ENCODE data around the gene CLNK. TPM values are rescaled to one million over a fixed set of nuclear protein-coding genes. Genes with fewer than 3 reads are reported as not detected.

CLNK gene
- total RNA-seq, 2 experiments from 2014 or later, result 2.0 TPM; not detected in 1

DNA sequence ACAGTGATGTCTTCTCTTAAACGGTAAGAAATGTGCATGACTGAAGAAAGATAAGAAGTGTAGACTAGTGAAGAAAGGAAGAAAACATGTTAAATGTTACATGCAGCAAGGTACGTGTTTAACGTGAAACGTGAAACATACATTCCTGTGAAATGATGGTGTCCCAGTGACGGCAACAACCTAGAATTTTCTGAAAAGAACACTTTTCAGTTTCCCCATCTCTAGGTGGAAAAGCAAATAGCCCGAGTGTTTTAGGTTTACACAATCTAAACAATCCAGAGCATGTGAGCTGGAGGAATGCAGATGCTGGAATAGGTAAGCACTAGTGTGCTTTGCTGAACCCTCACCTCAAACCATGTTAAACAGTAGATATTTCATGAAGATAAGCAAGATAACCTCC, 60.7 kb downstream of the CLNK start:
- H3K79me2 ChIP-seq (ENCODE audit: insufficient read depth, low read depth, low read length), result no peaks in the 10 kb centered on the region

DNA sequence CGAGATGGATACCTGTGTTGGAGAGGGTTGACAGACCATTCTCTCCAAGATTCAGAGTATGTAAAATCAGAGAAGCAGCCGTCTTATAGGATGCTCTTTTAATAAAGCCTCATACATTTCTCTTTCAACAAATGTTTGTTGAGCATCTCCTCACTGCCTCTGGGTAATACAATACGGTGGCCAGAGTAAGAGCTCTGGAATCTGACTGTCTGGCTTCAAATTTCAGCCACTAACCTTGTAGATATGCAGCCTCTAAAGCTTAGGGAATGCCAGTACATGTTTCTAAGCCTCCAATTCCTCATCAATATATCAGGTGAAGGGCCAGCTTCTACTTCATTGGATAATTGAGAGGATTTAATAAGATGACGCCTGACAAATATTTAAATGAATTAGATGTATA, 61.3 kb downstream of the CLNK start:
- Histone ChIP-seq H3K4me3 (ENCODE audit: low read depth, low read length, poor library complexity, severe bottlenecking) (no peak overlapping the region), H2AFZ (ENCODE audit: low read length) (no peak overlapping the region), H3K79me2 (ENCODE audit: insufficient read depth, low read depth, low read length) (no peaks in the 10 kb centered on the region), H3K36me3 (ENCODE audit: insufficient read depth, low read length) (no peaks in the 10 kb centered on the region), H3K4me1 (ENCODE audit: insufficient read depth, low read length, poor library complexity, severe bottlenecking) (no peaks in the 10 kb centered on the region), H3K27ac (ENCODE audit: low read depth, low read length, poor library complexity, severe bottlenecking) (no peak overlapping the region), H3K9me3 (ENCODE audit: low read length) (no peaks in the 10 kb centered on the region), H4K20me1 (ENCODE audit: insufficient read depth, low read length) (no peaks in the 10 kb centered on the region), H3K9me2 (ENCODE audit: insufficient read depth, low read length) (no peaks in the 10 kb centered on the region), H3K4me2 (ENCODE audit: low read length) (no peak overlapping the region)
- CTCF ChIA-PET (ENCODE audit: unreplicated experiment), result no interaction called here
- TF ChIP-seq CTCF (conservative IDR thresholded peaks at IDR 0.05; ENCODE audit: low read length) (no peak), EZH2phosphoT487 (IDR thresholded peaks at IDR 0.05; ENCODE audit: borderline replicate concordance, low read depth, low read length) (no peak)
- POLR2A ChIA-PET, result no interaction called here
- intact Hi-C loops (cut with micrococcal nuclease; ENCODE audit: unreplicated experiment), result loop anchor here (10.0 kb wide), 1 partner anchor 92 kb away; no protein-coding TSS in a partner anchor
- BruUV-seq (replicated peaks), result no TSS peak
- DNase-seq (ENCODE audit: low spot score), result no peak

More for the DNA sequence above, 60.7 kb downstream of the CLNK start:
- BruUV-seq (replicated peaks), result no TSS peak
- no peak overlapping the region for H3K27ac ChIP-seq (ENCODE audit: low read depth, low read length, poor library complexity, severe bottlenecking)
- no peaks in the 10 kb centered on the region for H3K9me2 ChIP-seq (ENCODE audit: insufficient read depth, low read length)
- no peak overlapping the region for H3K4me2 ChIP-seq (ENCODE audit: low read length)
- DNase-seq (ENCODE audit: low spot score), result no peak
- ChIA-PET POLR2A (interaction anchor here (0.6 kb wide), 1 partner anchor 13 kb away, joined by 5 read pairs; no protein-coding TSS in a partner anchor), CTCF (ENCODE audit: unreplicated experiment) (no interaction called here)
- no peaks in the 10 kb centered on the region for H3K4me1 ChIP-seq (ENCODE audit: insufficient read depth, low read length, poor library complexity, severe bottlenecking)
- H2AFZ ChIP-seq (ENCODE audit: low read length), result no peak overlapping the region
- H3K4me3 ChIP-seq (ENCODE audit: low read depth, low read length, poor library complexity, severe bottlenecking), result no peak overlapping the region
- H4K20me1 ChIP-seq (ENCODE audit: insufficient read depth, low read length), result no peaks in the 10 kb centered on the region
- TF ChIP-seq CTCF (conservative IDR thresholded peaks at IDR 0.05; ENCODE audit: low read length) (no peak), EZH2phosphoT487 (IDR thresholded peaks at IDR 0.05; ENCODE audit: borderline replicate concordance, low read depth, low read length) (no peak)
- intact Hi-C loops (cut with micrococcal nuclease; ENCODE audit: unreplicated experiment), result loop anchor here (10.0 kb wide), 1 partner anchor 91 kb away; no protein-coding TSS in a partner anchor
- no peaks in the 10 kb centered on the region for H3K36me3 ChIP-seq (ENCODE audit: insufficient read depth, low read length)
- H3K9me3 ChIP-seq (ENCODE audit: low read length), result no peaks in the 10 kb centered on the region

- no peak overlapping the region for H3K27ac ChIP-seq (ENCODE audit: low read depth, low read length, poor library complexity, severe bottlenecking)
- H2AFZ ChIP-seq (ENCODE audit: low read length), result no peak overlapping the region
- no peaks in the 10 kb centered on the region for H3K79me2 ChIP-seq (ENCODE audit: insufficient read depth, low read depth, low read length)
- no peak overlapping the region for H3K4me3 ChIP-seq (ENCODE audit: low read depth, low read length, poor library complexity, severe bottlenecking)
- DNase-seq (ENCODE audit: low spot score), result peak; percentile 21
- TF ChIP-seq CTCF (conservative IDR thresholded peaks at IDR 0.05; ENCODE audit: low read length), result peak; percentile 69
- TF ChIP-seq EZH2phosphoT487 (IDR thresholded peaks at IDR 0.05; ENCODE audit: borderline replicate concordance, low read depth, low read length), result no peak
- no peaks in the 10 kb centered on the region for H3K36me3 ChIP-seq (ENCODE audit: insufficient read depth, low read length)
- intact Hi-C loops (cut with micrococcal nuclease; ENCODE audit: unreplicated experiment), result loop anchor here (10.0 kb wide), 1 partner anchor 92 kb away; no protein-coding TSS in a partner anchor
- no peaks in the 10 kb centered on the region for H3K9me3 ChIP-seq (ENCODE audit: low read length)
- H3K9me2 ChIP-seq (ENCODE audit: insufficient read depth, low read length), result no peaks in the 10 kb centered on the region
- H4K20me1 ChIP-seq (ENCODE audit: insufficient read depth, low read length), result no peaks in the 10 kb centered on the region
- no peaks in the 10 kb centered on the region for H3K4me1 ChIP-seq (ENCODE audit: insufficient read depth, low read length, poor library complexity, severe bottlenecking)
- POLR2A ChIA-PET, result no interaction called here
- H3K4me2 ChIP-seq (ENCODE audit: low read length), result no peak overlapping the region
- CTCF ChIA-PET (ENCODE audit: unreplicated experiment), result no interaction called here
- BruUV-seq (replicated peaks), result no TSS peak
These were observed 61.8 kb downstream of the CLNK start for GRCh38 chr4:10622728-10623127.

Data from OCI-LY7 (cell line).